Lung (tissue), 12 donors: ENCODE measurements around the gene CCDC179. TPM values are rescaled to one million over a fixed set of nuclear protein-coding genes. Genes with fewer than 3 reads are reported as not detected.

Source experiments
- ATAC-seq: fragments of 200-7000 bp; cut with Tn5 transposase; one replicate; pipeline ENCODE4 v1.9.1; 2020; ENCODE audit warnings: moderate number of reproducible peaks; ENCODE audit not compliant: insufficient read depth, low FRiP score
- DNase-seq, 3 donors: peaks; one replicate each; pipeline ENCODE4 v3.0.0-alpha.2; 2013 to 2017
- H3K27ac ChIP-seq, 2 donors: one replicate each; pipeline ENCODE4 v1.5.1; 2013; ENCODE audit warnings: mild to moderate bottlenecking in 2 of 2, moderate library complexity in 2 of 2, control low read depth in 1 of 2, inconsistent platforms in 1 of 2, low read depth in 1 of 2, low read length in 1 of 2
- H3K27me3 ChIP-seq, 3 donors: one replicate each; pipeline ENCODE4 v1.5.1; 2013; ENCODE audit warnings: low read length in 2 of 3; ENCODE audit not compliant: control insufficient read depth in 3 of 3, insufficient read depth in 3 of 3
- H3K36me3 ChIP-seq, 4 donors: one replicate each; pipeline ENCODE4 v1.5.1; 2013; ENCODE audit warnings: low read length in 4 of 4, mild to moderate bottlenecking in 1 of 4, moderate library complexity in 1 of 4; ENCODE audit not compliant: control insufficient read depth in 4 of 4, insufficient read depth in 4 of 4
- H3K4me1 ChIP-seq, 5 donors: one replicate each; pipeline ENCODE4 v1.5.1; 2013; ENCODE audit warnings: low read length in 5 of 5, mild to moderate bottlenecking in 2 of 5, moderate library complexity in 1 of 5; ENCODE audit not compliant: control insufficient read depth in 5 of 5, insufficient read depth in 5 of 5
- H3K4me3 ChIP-seq: one replicate; pipeline ENCODE4 v1.5.1; 2013; ENCODE audit warnings: mild to moderate bottlenecking, control low read depth, moderate library complexity
- H3K9ac ChIP-seq, 2 donors: one replicate each; pipeline ENCODE4 v1.5.1; 2013; ENCODE audit warnings: low read length in 2 of 2, control low read depth in 1 of 2; ENCODE audit not compliant: insufficient read depth in 1 of 2
- H3K9me3 ChIP-seq, 4 donors: one replicate each; pipeline ENCODE4 v1.5.1; 2013; ENCODE audit warnings: low read length in 3 of 4, mild to moderate bottlenecking in 1 of 4, moderate library complexity in 1 of 4; ENCODE audit not compliant: control insufficient read depth in 4 of 4, insufficient read depth in 3 of 4
- WGBS, 2 donors: extraction: QIAGEN DNeasy Blood & Tissue Kit; methylation state at CpG; one replicate each; pipeline ENCODE4 v1.1.7; 2013; 5-methylcytosine and 5-hydroxymethylcytosine counted together
- polyA plus RNA-seq, 2 donors: library from polyadenylated mRNA; stranded (reverse); fragments of 200-250 nt; gene quantifications; one replicate each; pipeline ENCODE4 v1.2.1, GENCODE V29; 2013
- total RNA-seq, 2 donors: library from RNA; depleted of rRNA in 1 of 2; stranded (reverse); fragments of >200 nt in 1 of 2; gene quantifications; one replicate each; pipeline ENCODE4 v1.2.1, GENCODE V29; 2014 to 2021
- TF ChIP-seq, protein P1 (sequence below): IDR thresholded peaks from 2 replicates; pipeline ENCODE4 v1.5.1; 2012; ENCODE audit warnings: mild to moderate bottlenecking; ENCODE audit errors: control extremely low read depth, extremely low read depth
- donor health status: control.
- donor health status: control.
- donor health status: Bipolar disorder and iron deficiency.
- donor health status: healthy.
- donor health status: DM: yes; HTN: yes; CAD: no.

CCDC179 gene
- total and polyA plus RNA-seq, 4 donors = not detected

- Histone ChIP-seq H3K9ac (no peak overlapping the region), H3K27ac (no peak overlapping the region), H3K4me1 (peaks cover 0 to 3% (median 0%) of the 10 kb centered on the region in 5 donors), H3K4me3 (no peak overlapping the region), H3K9me3 (no peaks in the 10 kb centered on the region), H3K27me3 (peaks cover 0 to 3% (median 0%) of the 10 kb centered on the region in 3 donors), H3K36me3 (no peaks in the 10 kb centered on the region)
- 67 to 74% methylated on average over 3 of the region's 3 CpGs for WGBS, 2 donors
- DNase-seq (no peak), ATAC-seq (no peak)
- TF ChIP-seq, protein P1, sequence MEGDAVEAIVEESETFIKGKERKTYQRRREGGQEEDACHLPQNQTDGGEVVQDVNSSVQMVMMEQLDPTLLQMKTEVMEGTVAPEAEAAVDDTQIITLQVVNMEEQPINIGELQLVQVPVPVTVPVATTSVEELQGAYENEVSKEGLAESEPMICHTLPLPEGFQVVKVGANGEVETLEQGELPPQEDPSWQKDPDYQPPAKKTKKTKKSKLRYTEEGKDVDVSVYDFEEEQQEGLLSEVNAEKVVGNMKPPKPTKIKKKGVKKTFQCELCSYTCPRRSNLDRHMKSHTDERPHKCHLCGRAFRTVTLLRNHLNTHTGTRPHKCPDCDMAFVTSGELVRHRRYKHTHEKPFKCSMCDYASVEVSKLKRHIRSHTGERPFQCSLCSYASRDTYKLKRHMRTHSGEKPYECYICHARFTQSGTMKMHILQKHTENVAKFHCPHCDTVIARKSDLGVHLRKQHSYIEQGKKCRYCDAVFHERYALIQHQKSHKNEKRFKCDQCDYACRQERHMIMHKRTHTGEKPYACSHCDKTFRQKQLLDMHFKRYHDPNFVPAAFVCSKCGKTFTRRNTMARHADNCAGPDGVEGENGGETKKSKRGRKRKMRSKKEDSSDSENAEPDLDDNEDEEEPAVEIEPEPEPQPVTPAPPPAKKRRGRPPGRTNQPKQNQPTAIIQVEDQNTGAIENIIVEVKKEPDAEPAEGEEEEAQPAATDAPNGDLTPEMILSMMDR = no peak
Observed at GRCh38 chr11:22832315-22833015, 27.8 kb downstream of the CCDC179 start.

DNA sequence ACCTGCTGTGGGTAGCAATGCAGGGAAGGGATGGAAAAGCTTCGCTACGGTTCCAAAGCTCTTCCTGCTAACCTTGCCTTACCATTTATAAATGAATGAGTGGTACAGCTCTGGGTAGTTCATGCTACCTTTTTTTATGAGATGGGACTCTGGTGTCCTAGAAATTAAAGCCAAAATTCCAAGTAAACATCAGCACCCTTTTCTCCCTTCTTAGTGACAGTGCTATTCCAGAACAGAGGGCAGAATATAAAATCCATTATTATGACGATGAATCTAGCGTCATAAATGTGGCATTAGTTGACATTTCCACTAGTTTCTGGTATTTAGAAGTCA is 30.2 kb downstream of the CCDC179 start:
- peaks cover 0 to 3% (median 0%) of the 10 kb centered on the region in 5 donors for H3K4me1 ChIP-seq
- no peak overlapping the region for H3K27ac ChIP-seq
- H3K36me3 ChIP-seq = peaks cover 0 to 5% (median 0%) of the 10 kb centered on the region in 4 donors
- no peak for DNase-seq
- H3K9me3 ChIP-seq = no peaks in the 10 kb centered on the region
- WGBS, 2 donors = 7 to 9% methylated on average over 4 of the region's 4 CpGs
- TF ChIP-seq, protein P1 = no peak
- peaks cover 0 to 3% (median 0%) of the 10 kb centered on the region in 3 donors for H3K27me3 ChIP-seq
- no peak overlapping the region for H3K9ac ChIP-seq
- no peak overlapping the region for H3K4me3 ChIP-seq
- ATAC-seq = no peak

- DNase-seq (peak; percentile 86 to 94 (median 93)), ATAC-seq (peak; percentile 99)
- Histone ChIP-seq H3K4me3 (peak within 1 kb of the TSS; percentile 85), H3K36me3 (peaks cover 0 to 9% (median under 1%) of the 10 kb centered on the region in 4 donors), H3K9me3 (no peaks in the 10 kb centered on the region), H3K27ac (peak within 1 kb of the TSS; percentile 90 to 92), H3K27me3 (peaks cover 0 to 3% (median 0%) of the 10 kb centered on the region in 3 donors), H3K4me1 (peaks cover 0 to 3% (median 0%) of the 10 kb centered on the region in 5 donors), H3K9ac (peak within 1 kb of the TSS; percentile 42 to 59)
- 0% methylated on average over 59 to 78 of the region's 79 CpGs for WGBS, 2 donors
- TF ChIP-seq, protein P1 = peak; percentile 54
Observed at GRCh38 chr11:22829231-22830081, 30.8 kb downstream of the CCDC179 start, which contains the start of gene SVIP. Gene SVIP, minus strand, starts transcription at chr11:22829801. Its CDS starts 53 bp downstream, at chr11:22829748.
